ENCODE data around the gene KRT26.
"Not testable (repeated sequence)": the region's sequence is repeated elsewhere in the genome, so short reads cannot be mapped to it uniquely, and the experiment has no call there.

Gene KRT26

GRCh38 chr17:40772101-40772500, at the start of gene KRT26:
Gene KRT26 (minus strand): TSS chr17:40772201. CDS start chr17:40772113, 88 bp downstream.
- DNase-seq (ENCODE audit: low spot score), result no peak

- DNase-seq (ENCODE audit: low spot score), result no peak
Measured at GRCh38 chr17:40821536-40821935, 49.5 kb upstream of the KRT26 start.

- no peak for DNase-seq (ENCODE audit: low spot score)
Measured at GRCh38 chr17:40820228-40820838, 48.3 kb upstream of the KRT26 start.

- DNase-seq (ENCODE audit: low spot score), result no peak
Measured at GRCh38 chr17:40819528-40820125, 47.6 kb upstream of the KRT26 start.

GRCh38 chr17:40818733-40819527, 46.9 kb upstream of the KRT26 start:
- peak; percentile 85 for DNase-seq (ENCODE audit: low spot score)

GRCh38 chr17:40818343-40818732, 46.3 kb upstream of the KRT26 start:
- DNase-seq (ENCODE audit: low spot score), result no peak

GRCh38 chr17:40817103-40817682, 45.2 kb upstream of the KRT26 start:
- no peak for DNase-seq (ENCODE audit: low spot score)

- DNase-seq (ENCODE audit: low spot score), result no peak
Measured at GRCh38 chr17:40816569-40816968, 44.6 kb upstream of the KRT26 start.

GRCh38 chr17:40815381-40815780, 43.4 kb upstream of the KRT26 start:
- DNase-seq (ENCODE audit: low spot score), result no peak

- DNase-seq (ENCODE audit: low spot score), result not testable (repeated sequence)
Measured at GRCh38 chr17:40814657-40815056, 42.7 kb upstream of the KRT26 start.

GRCh38 chr17:40813804-40814203, 41.8 kb upstream of the KRT26 start:
- DNase-seq (ENCODE audit: low spot score), result no peak

GRCh38 chr17:40812639-40813038, 40.6 kb upstream of the KRT26 start:
- no peak for DNase-seq (ENCODE audit: low spot score)

- no peak for DNase-seq (ENCODE audit: low spot score)
Measured at GRCh38 chr17:40810494-40810893, 38.5 kb upstream of the KRT26 start.

GRCh38 chr17:40809721-40810421, 37.9 kb upstream of the KRT26 start:
- DNase-seq (ENCODE audit: low spot score), result no peak

GRCh38 chr17:40806131-40806530, 34.1 kb upstream of the KRT26 start:
- DNase-seq (ENCODE audit: low spot score), result no peak

- DNase-seq (ENCODE audit: low spot score), result peak; percentile 75
Measured at GRCh38 chr17:40803617-40804082, 31.6 kb upstream of the KRT26 start.

- DNase-seq (ENCODE audit: low spot score), result no peak
Measured at GRCh38 chr17:40801157-40801556, 29.2 kb upstream of the KRT26 start.

GRCh38 chr17:40800381-40800780, 28.4 kb upstream of the KRT26 start:
- no peak for DNase-seq (ENCODE audit: low spot score)

GRCh38 chr17:40799859-40800258, 27.9 kb upstream of the KRT26 start, which contains the start of gene KRT28:
Gene KRT28 (minus strand): TSS chr17:40799959. CDS start chr17:40799893, 66 bp downstream.
- no peak for DNase-seq (ENCODE audit: low spot score)

GRCh38 chr17:40796846-40797245, 24.8 kb upstream of the KRT26 start:
- DNase-seq (ENCODE audit: low spot score), result no peak

GRCh38 chr17:40795019-40795667, 23.1 kb upstream of the KRT26 start:
- DNase-seq (ENCODE audit: low spot score), result no peak
